Astrocyte of the hippocampus (primary cell): ENCODE results near the gene ATP6V0C.

ENCODE experiments used
- DNase-seq: peaks from one replicate; pipeline ENCODE4 v3.0.0; 2011; ENCODE audit warnings: low read depth, low spot score

ATP6V0C gene

DNA sequence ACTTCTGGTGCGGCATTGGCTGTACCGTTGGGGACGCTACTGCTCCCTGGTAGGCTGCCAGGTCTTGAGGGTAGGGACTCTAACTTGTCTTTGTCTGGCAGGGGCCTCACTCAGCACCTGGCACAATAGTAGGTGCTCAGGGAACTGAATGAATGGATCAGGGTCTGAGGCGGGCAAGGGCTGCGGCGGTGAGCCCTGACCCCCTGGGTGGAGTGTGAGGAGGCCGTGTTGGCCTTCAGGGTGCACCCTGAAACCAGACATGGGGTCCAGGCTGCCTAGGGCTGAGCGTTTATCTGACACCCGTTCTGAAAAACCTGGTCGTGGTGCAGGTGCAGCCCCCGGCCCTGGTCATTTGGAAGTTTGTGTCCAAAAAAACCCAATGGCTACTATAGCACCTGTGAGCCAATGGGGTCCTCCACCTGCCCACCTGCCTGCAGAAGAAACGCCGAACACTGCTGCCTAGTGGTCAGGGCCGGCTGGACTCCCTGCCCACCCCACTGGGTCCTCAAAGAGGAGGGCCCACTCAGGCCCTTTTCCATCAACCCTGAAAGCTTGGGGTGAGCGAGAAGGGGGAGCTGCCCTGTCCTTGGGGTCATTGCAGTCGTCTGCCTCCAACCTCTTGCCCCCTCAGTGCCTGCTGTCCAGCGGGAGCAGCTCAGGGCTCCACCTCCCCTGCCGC, 4.9 kb upstream of the ATP6V0C start:
- DNase-seq, result no peak

GRCh38 chr16:2511128-2511800, 2.5 kb upstream of the ATP6V0C start:
- peak; percentile 74 for DNase-seq

- DNase-seq, result no peak
These were observed 1.6 kb upstream of the ATP6V0C start for GRCh38 chr16:2511996-2512734.

DNA sequence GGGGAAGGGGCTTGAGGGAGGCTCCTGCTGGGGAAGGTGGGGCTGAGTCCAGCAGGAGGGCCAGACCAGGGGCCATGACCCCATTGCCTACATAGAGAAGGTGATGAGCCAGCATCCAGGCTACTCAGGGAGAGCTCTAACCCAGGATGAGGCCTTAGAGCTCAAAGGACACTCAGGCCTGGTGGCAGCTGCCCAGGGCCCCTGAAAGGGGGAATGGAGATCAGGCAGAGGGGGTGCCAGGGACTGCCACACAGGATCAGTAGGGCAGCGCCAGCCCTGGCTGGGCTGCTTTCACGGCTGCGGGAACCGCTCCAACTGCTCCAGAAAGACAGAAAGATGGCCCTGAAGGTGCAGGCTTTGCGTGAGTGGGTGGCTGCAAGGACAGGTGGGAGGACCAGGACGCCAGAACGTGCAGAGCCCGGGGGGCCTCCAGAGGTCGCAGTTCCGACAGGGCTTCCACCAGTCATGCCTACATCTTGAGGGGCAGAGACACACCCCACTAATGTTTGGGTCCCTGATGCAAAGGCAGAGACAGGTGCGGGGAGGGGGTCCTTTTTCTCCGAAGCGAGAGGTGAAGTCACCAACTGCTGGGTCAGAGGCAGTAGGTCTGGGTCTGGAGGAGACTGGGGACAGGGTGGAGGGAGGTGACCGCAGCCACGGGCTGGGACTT, 882 bp upstream of the ATP6V0C start:
- no peak for DNase-seq

- DNase-seq, result peak; percentile 38
These were observed 804 bp downstream of the ATP6V0C start for GRCh38 chr16:2514333-2515179.

DNA sequence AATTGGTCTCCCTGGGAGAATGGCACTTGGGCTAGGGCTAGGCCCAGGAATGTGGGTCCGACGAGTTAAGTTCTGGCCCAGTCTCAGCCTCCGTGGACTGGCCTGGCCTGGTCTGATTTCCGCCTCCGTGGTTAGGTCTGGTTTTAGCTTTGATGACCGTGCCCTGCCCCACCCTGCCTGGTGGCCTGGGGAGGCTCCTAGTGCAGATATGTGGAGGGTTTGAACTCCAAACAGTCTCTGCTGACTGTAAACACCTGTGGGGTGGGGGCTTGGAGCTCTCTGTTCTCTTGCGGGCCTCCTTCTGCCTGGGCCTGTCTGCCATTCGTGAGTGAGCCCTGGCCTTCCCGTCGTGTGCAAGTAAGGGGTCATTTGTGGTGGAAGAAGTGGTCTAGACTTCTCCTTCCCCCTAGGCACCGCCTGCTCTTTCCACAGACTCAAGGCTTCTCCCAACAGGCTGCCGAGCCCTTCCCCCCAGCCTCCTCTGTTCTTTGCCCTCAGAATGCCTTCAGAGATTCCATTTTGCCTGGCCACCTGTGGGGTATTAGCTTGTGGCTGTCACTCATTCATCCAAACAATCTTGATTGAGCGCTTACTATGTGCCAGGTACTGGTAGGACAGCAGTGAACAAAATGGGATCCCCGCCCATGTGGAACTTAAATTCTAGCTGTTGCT, 1.6 kb downstream of the ATP6V0C start:
- DNase-seq, result no peak

- no peak for DNase-seq
These were observed 2.9 kb downstream of the ATP6V0C start for GRCh38 chr16:2516391-2517240.

GRCh38 chr16:2517954-2518605, 4.3 kb downstream of the ATP6V0C start:
- DNase-seq, result no peak

- no peak for DNase-seq
These were observed 5.3 kb downstream of the ATP6V0C start for GRCh38 chr16:2518823-2519710.

DNA sequence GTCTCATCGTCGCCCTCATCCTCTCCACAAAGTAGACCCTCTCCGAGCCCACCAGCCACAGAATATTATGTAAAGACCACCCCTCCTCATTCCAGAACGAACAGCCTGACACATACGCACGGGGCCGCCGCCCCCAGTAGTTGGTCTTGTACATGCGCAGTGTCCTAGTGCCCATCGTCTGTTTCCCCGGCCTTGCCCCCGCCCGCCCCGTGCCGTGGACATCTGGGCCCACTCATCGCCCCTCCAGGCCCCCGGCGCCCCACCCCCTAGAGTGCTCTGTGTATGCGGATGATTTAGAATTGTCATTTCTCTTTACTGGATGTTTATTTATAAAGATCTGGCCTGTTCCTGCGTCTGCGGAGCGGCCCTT, 5.9 kb downstream of the ATP6V0C start:
- no peak for DNase-seq

- peak; percentile 96 for DNase-seq
These were observed 6.5 kb downstream of the ATP6V0C start, which contains the start of gene AMDHD2 for GRCh38 chr16:2520097-2520783. Gene AMDHD2 (plus strand): TSS chr16:2520371. CDS start chr16:2520459, 88 bp downstream.

GRCh38 chr16:2520784-2521531, 7.2 kb downstream of the ATP6V0C start:
- peak; percentile 46 for DNase-seq

DNA sequence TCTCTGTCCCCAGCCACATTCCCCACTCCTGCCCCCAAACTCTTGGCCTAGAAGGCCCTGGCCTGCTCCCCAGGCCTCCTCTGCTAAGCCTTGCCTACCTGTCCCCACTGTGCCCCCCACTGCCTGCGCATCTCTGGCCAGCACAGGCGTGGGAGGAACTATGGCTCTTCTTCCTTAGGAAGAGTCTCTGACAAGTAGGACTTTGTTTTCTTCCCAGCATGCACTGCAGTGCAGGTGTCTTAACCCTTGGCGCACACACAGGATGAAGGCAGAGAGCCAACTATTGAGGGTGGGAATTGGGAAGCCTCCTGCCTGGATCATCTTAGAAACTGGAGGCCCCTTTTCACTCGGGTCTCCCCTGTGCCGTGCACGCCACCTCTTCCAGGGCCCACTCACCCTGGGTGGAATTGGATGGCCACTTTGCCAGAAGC, 10.1 kb downstream of the ATP6V0C start:
- DNase-seq, result no peak

GRCh38 chr16:2524339-2524938, 10.7 kb downstream of the ATP6V0C start:
- DNase-seq, result no peak

GRCh38 chr16:2526135-2526534, 12.4 kb downstream of the ATP6V0C start:
- no peak for DNase-seq

GRCh38 chr16:2527071-2527783, 13.5 kb downstream of the ATP6V0C start:
- DNase-seq, result no peak
